H1 (cell line): ENCODE results near the gene MOK.
A peak's percentile ranks its signal among the peaks of the same experiment; 100 is the strongest.

ENCODE experiments used
- CBX5 ChIP-seq: fragments of 300-800, 300-1000 bp; sonication (generic); IDR thresholded peaks from 2 replicates; pipeline ENCODE4 v1.7.1; 2016; ENCODE audit warnings: antibody characterized with exemption, low read length, low read depth
- CBX8 ChIP-seq: fragments of 300-800, 300-1000 bp; sonication (generic); IDR thresholded peaks from 2 replicates; pipeline ENCODE4 v1.7.1; 2016; ENCODE audit warnings: low read depth, low read length, borderline replicate concordance
- CTCF ChIP-seq, 3 experiments: IDR thresholded peaks; 1 replicate in 2 of 3; 2 replicates in 1 of 3; pipeline versions ENCODE4 v1.5.1 to v1.6.1; 2011; ENCODE audit warnings: low read length in 3 of 3, mild to moderate bottlenecking in 3 of 3, inconsistent platforms in 2 of 3, low read depth in 1 of 3, moderate library complexity in 1 of 3; ENCODE audit not compliant: insufficient read depth in 1 of 3; ENCODE audit errors: control extremely low read depth in 1 of 3
- EP300 ChIP-seq, 2 experiments: IDR thresholded peaks; 1 replicate in 1 of 2; 2 replicates in 1 of 2; pipeline ENCODE4 v1.6.1; 2011 to 2012; ENCODE audit warnings: low read depth in 2 of 2, low read length in 2 of 2, mild to moderate bottlenecking in 2 of 2, borderline replicate concordance in 1 of 2, inconsistent platforms in 1 of 2, moderate library complexity in 1 of 2
- FOSL1 ChIP-seq: IDR thresholded peaks from 2 replicates; pipeline ENCODE4 v1.6.1; 2011; ENCODE audit warnings: mild to moderate bottlenecking, low read depth, low read length, moderate library complexity; ENCODE audit not compliant: insufficient read depth
- MAFK ChIP-seq: IDR thresholded peaks from 2 replicates; pipeline ENCODE4 v1.6.1; 2012; ENCODE audit warnings: low read depth, mild to moderate bottlenecking, improper control_type of control experiment, low read length
- MAX ChIP-seq: IDR thresholded peaks from 2 replicates; pipeline ENCODE4 v1.6.1; 2012; ENCODE audit warnings: inconsistent platforms
- POLR2A ChIP-seq, 2 experiments: IDR thresholded peaks; 1 replicate in 1 of 2; 2 replicates in 1 of 2; pipeline ENCODE4 v1.6.1; 2011; ENCODE audit warnings: low read depth in 2 of 2, low read length in 2 of 2, mild to moderate bottlenecking in 2 of 2; ENCODE audit errors: control extremely low read depth in 1 of 2
- POLR2AphosphoS5 ChIP-seq: IDR thresholded peaks from 2 replicates; pipeline ENCODE4 v1.6.1; 2011; ENCODE audit warnings: low read depth, low read length
- SP1 ChIP-seq: IDR thresholded peaks from 2 replicates; pipeline ENCODE4 v1.6.1; 2011; ENCODE audit warnings: low read depth, low read length
- SP4 ChIP-seq: IDR thresholded peaks from 2 replicates; pipeline ENCODE4 v1.6.1; 2012; ENCODE audit warnings: low read length, inconsistent platforms
- TAF1 ChIP-seq: IDR thresholded peaks from 2 replicates; pipeline ENCODE4 v1.6.1; 2011; ENCODE audit warnings: mild to moderate bottlenecking, low read depth, low read length
- TAF7 ChIP-seq: optimal IDR thresholded peaks from 2 replicates; pipeline ENCODE3; 2011; ENCODE audit warnings: low read depth, mild to moderate bottlenecking, inconsistent platforms, low read length, moderate library complexity, borderline replicate concordance
- ZNF274 ChIP-seq: IDR thresholded peaks from 2 replicates; pipeline ENCODE4 v1.7.0; 2012; ENCODE audit warnings: low read length, borderline replicate concordance; ENCODE audit errors: extremely low read depth

GRCh38 chr14:102338724-102339123 is 33.8 kb upstream of the MOK start:
- no peak for TF ChIP-seq ZNF274
- TF ChIP-seq POLR2A (IDR thresholded peaks at IDR 0.05; ENCODE audit: control extremely low read depth in 1 of 2, low read depth in 2 of 2, low read length in 2 of 2) = no peak
- TF ChIP-seq CTCF (IDR thresholded peaks at IDR 0.05; ENCODE audit: control extremely low read depth in 1 of 3, insufficient read depth in 1 of 3, low read depth in 1 of 3, low read length in 3 of 3) = peak; percentile 24 to 48 (median 35); a peak in 3 of 4 replicates
- TF ChIP-seq SP1 = no peak
- TF ChIP-seq CBX8 = no peak
- TF ChIP-seq TAF1 = no peak
- TF ChIP-seq CBX5 = no peak
- TF ChIP-seq MAFK = no peak
- no peak for TF ChIP-seq TAF7
- TF ChIP-seq POLR2AphosphoS5 = no peak
- TF ChIP-seq EP300 (IDR thresholded peaks at IDR 0.05; ENCODE audit: borderline replicate concordance in 1 of 2, low read depth in 2 of 2, low read length in 2 of 2) = no peak
- no peak for TF ChIP-seq MAX
- no peak for TF ChIP-seq SP4
- TF ChIP-seq FOSL1 = no peak
